SU-DHL-6 (cell line): Measurements from ENCODE around the gene SPDEF.

Experiments
- EZH2phosphoT487 ChIP-seq: fragments of 200-600 bp; sonication (generic), shearing (Covaris generic); conservative IDR thresholded peaks from 2 replicates; pipeline ENCODE4 v1.6.1; 2018; ENCODE audit warnings: mild to moderate bottlenecking, antibody characterized with exemption, low read length, moderate library complexity, mixed read lengths
- TF ChIP-seq, protein P1 (sequence below): fragments of 200-600 bp; sonication (generic); IDR thresholded peaks from one replicate; pipeline ENCODE4 v1.5.1; 2017; ENCODE audit warnings: antibody characterized with exemption, mild to moderate bottlenecking, low read length, moderate library complexity; ENCODE audit not compliant: insufficient read depth, poor library complexity, severe bottlenecking

DNA sequence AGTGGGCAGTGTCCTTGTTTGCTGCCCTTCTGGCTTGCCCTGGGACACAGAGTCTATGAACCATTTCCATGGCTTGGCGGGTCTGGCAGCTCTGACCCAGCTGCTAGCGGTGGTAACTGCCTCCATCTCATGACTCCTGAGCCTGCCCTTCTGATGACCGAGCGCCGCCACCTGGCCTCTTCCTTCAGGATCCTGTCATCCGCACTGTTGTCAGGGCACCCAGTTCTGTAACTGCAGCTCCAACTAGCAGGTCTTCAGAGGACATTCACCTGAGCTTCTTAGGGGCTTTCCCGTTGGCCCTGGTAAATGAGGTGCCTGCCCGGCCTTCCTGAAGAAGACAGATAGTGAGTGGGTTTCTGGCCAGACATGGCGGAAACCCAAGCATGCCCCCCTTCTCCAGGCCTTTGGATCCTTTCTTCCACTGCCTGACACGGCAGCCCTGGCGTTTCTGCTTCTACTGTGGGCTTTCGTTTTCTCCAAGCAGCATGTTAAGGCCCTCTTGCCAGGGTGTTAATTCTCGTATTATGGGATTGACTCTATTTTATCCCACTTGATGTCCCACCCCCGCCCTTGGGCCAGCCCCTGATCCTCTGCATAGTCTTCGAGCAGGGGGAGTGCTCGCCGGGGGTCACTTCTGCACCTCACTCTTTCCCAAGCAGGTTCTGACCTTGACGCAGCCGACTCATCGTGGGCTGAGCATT, 65.6 kb downstream of the SPDEF start:
- TF ChIP-seq, protein P1, sequence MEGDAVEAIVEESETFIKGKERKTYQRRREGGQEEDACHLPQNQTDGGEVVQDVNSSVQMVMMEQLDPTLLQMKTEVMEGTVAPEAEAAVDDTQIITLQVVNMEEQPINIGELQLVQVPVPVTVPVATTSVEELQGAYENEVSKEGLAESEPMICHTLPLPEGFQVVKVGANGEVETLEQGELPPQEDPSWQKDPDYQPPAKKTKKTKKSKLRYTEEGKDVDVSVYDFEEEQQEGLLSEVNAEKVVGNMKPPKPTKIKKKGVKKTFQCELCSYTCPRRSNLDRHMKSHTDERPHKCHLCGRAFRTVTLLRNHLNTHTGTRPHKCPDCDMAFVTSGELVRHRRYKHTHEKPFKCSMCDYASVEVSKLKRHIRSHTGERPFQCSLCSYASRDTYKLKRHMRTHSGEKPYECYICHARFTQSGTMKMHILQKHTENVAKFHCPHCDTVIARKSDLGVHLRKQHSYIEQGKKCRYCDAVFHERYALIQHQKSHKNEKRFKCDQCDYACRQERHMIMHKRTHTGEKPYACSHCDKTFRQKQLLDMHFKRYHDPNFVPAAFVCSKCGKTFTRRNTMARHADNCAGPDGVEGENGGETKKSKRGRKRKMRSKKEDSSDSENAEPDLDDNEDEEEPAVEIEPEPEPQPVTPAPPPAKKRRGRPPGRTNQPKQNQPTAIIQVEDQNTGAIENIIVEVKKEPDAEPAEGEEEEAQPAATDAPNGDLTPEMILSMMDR: no peak
- TF ChIP-seq EZH2phosphoT487: no peak
